Activated naive CD4-positive, alpha-beta T cell treated with anti-CD3 and anti-CD28 coated beads, Interleukin-2, amount 50 U/mL, for 72 hours (primary cell): Measurements from ENCODE around the gene PDCD6IP. TPM values are rescaled to one million over a fixed set of nuclear protein-coding genes. Genes with fewer than 3 reads are reported as not detected.
"Not testable (repeated sequence)": the region's sequence is repeated elsewhere in the genome, so short reads cannot be mapped to it uniquely, and the experiment has no call there.

Experiments used
- ATAC-seq, 2 donors: fragments of 150-1000 bp; cut with Tn5 transposase; 2 replicates each; pipeline ENCODE4 v1.10.0; 2021; ENCODE audit warnings: mild to moderate bottlenecking in 2 of 2, moderate library complexity in 2 of 2
- DNase-seq, 2 donors: peaks; one replicate each; pipeline ENCODE4 v3.0.0; 2021 to 2022; ENCODE audit warnings: low spot score in 2 of 2
- H3K27ac Mint-ChIP-seq, 2 donors: one replicate each; pipeline ENCODE4 v1.8.0; 2022; ENCODE audit warnings: mild to moderate bottlenecking in 2 of 2, mixed read lengths in 2 of 2
- H3K36me3 Mint-ChIP-seq, 2 donors: one replicate each; pipeline ENCODE4 v1.8.0; 2022; ENCODE audit warnings: mixed read lengths in 2 of 2
- H3K9me3 Mint-ChIP-seq, 2 donors: one replicate each; pipeline ENCODE4 v1.8.0; 2022; ENCODE audit warnings: mixed read lengths in 2 of 2
- total RNA-seq, 2 donors: library from RNA; stranded (reverse); gene quantifications; one replicate each; pipeline ENCODE4 v1.2.3, GENCODE V29; 2022

The PDCD6IP gene
- 100 to 1,000 TPM; 160 to 192 TPM for total RNA-seq

GRCh38 chr3:33798418-33799201 is at the start of gene PDCD6IP:
PDCD6IP (plus strand) TSS chr3:33798630; CDS start chr3:33798729, 99 bp downstream.
- no peaks in the 10 kb centered on the region for H3K9me3 Mint-ChIP-seq
- peak within 1 kb of the TSS; percentile 92 to 94 for H3K27ac Mint-ChIP-seq
- DNase-seq = peak; percentile 88 to 93
- H3K36me3 Mint-ChIP-seq = peaks cover 10 to 13% of the 10 kb centered on the region in 2 donors
- peak; percentile 88 to 90 for ATAC-seq

- H3K9me3 Mint-ChIP-seq = peaks cover 5 to 7% of the 10 kb centered on the region in 2 donors
- H3K36me3 Mint-ChIP-seq = peaks cover 9 to 13% of the 10 kb centered on the region in 2 donors
- no peak for ATAC-seq
- H3K27ac Mint-ChIP-seq = no peak overlapping the region
- DNase-seq = no peak
Observed at GRCh38 chr3:33749546-33750210, 48.8 kb upstream of the PDCD6IP start.

- DNase-seq = no peak
- no peak for ATAC-seq
- Mint-ChIP-seq H3K36me3 (peaks cover 14 to 18% of the 10 kb centered on the region in 2 donors), H3K27ac (no peak overlapping the region), H3K9me3 (peaks cover 9 to 11% of the 10 kb centered on the region in 2 donors)
Observed at GRCh38 chr3:33750211-33750548, 48.2 kb upstream of the PDCD6IP start.

- ATAC-seq (peak in 1 of 2 donors; percentile 82), DNase-seq (no peak)
- Mint-ChIP-seq H3K27ac (no peak overlapping the region), H3K36me3 (peaks cover 14 to 18% of the 10 kb centered on the region in 2 donors), H3K9me3 (peaks cover 9 to 11% of the 10 kb centered on the region in 2 donors)
Observed at GRCh38 chr3:33751336-33751735, 47.1 kb upstream of the PDCD6IP start.

- peaks cover 9 to 11% of the 10 kb centered on the region in 2 donors for H3K9me3 Mint-ChIP-seq
- not testable (repeated sequence) for ATAC-seq, H3K27ac Mint-ChIP-seq, DNase-seq
- H3K36me3 Mint-ChIP-seq = peaks cover 14 to 18% of the 10 kb centered on the region in 2 donors
Observed at GRCh38 chr3:33754391-33754790, 44.0 kb upstream of the PDCD6IP start.

- ATAC-seq = no peak
- no peak overlapping the region for H3K27ac Mint-ChIP-seq
Observed at GRCh38 chr3:33758281-33758680, 40.1 kb upstream of the PDCD6IP start.

GRCh38 chr3:33758864-33759263 is 39.6 kb upstream of the PDCD6IP start:
- DNase-seq = no peak
- Mint-ChIP-seq H3K9me3 (peaks cover 9 to 11% of the 10 kb centered on the region in 2 donors), H3K36me3 (peaks cover 13 to 14% of the 10 kb centered on the region in 2 donors), H3K27ac (no peak overlapping the region)
- no peak for ATAC-seq

More at GRCh38 chr3:33758281-33758680, 40.1 kb upstream of the PDCD6IP start:
- no peak for DNase-seq
- peaks cover 14 to 16% of the 10 kb centered on the region in 2 donors for H3K36me3 Mint-ChIP-seq
- H3K9me3 Mint-ChIP-seq = peaks cover 9 to 11% of the 10 kb centered on the region in 2 donors

- no peak for ATAC-seq
- no peaks in the 10 kb centered on the region for H3K36me3 Mint-ChIP-seq
- no peak overlapping the region for H3K27ac Mint-ChIP-seq
- DNase-seq = no peak
- no peaks in the 10 kb centered on the region for H3K9me3 Mint-ChIP-seq
Observed at GRCh38 chr3:33768578-33769330, 29.7 kb upstream of the PDCD6IP start.

GRCh38 chr3:33773637-33774036 is 24.8 kb upstream of the PDCD6IP start:
- H3K27ac Mint-ChIP-seq = no peak overlapping the region

GRCh38 chr3:33775363-33775762 is 23.1 kb upstream of the PDCD6IP start:
- ATAC-seq = no peak
- Mint-ChIP-seq H3K9me3 (no peaks in the 10 kb centered on the region), H3K27ac (no peak overlapping the region), H3K36me3 (no peaks in the 10 kb centered on the region)
- no peak for DNase-seq

More at GRCh38 chr3:33773637-33774036, 24.8 kb upstream of the PDCD6IP start:
- ATAC-seq = no peak
- Mint-ChIP-seq H3K36me3 (no peaks in the 10 kb centered on the region), H3K9me3 (no peaks in the 10 kb centered on the region)
- no peak for DNase-seq

GRCh38 chr3:33777996-33778395 is 20.4 kb upstream of the PDCD6IP start:
- ATAC-seq = no peak
- no peak overlapping the region for H3K27ac Mint-ChIP-seq

GRCh38 chr3:33779751-33780150 is 18.7 kb upstream of the PDCD6IP start:
- ATAC-seq (no peak), DNase-seq (no peak)
- Mint-ChIP-seq H3K27ac (no peak overlapping the region), H3K9me3 (no peaks in the 10 kb centered on the region), H3K36me3 (no peaks in the 10 kb centered on the region)

More at GRCh38 chr3:33777996-33778395, 20.4 kb upstream of the PDCD6IP start:
- no peak for DNase-seq
- Mint-ChIP-seq H3K36me3 (no peaks in the 10 kb centered on the region), H3K9me3 (no peaks in the 10 kb centered on the region)

- not testable (repeated sequence) for ATAC-seq
Observed at GRCh38 chr3:33781413-33781812, 17.0 kb upstream of the PDCD6IP start.

GRCh38 chr3:33786565-33787327 is 11.7 kb upstream of the PDCD6IP start:
- no peaks in the 10 kb centered on the region for H3K36me3 Mint-ChIP-seq
- H3K27ac Mint-ChIP-seq = no peak overlapping the region
- DNase-seq (no peak), ATAC-seq (peak in 1 of 2 donors; percentile 17)
- H3K9me3 Mint-ChIP-seq = no peaks in the 10 kb centered on the region

More at GRCh38 chr3:33781413-33781812, 17.0 kb upstream of the PDCD6IP start:
- H3K36me3 Mint-ChIP-seq, DNase-seq, H3K9me3 Mint-ChIP-seq, H3K27ac Mint-ChIP-seq: not testable (repeated sequence)

GRCh38 chr3:33787328-33788009 is 11.0 kb upstream of the PDCD6IP start:
- ATAC-seq (peak; percentile 87 to 90), DNase-seq (peak in 1 of 2 donors; percentile 46)
- Mint-ChIP-seq H3K36me3 (no peaks in the 10 kb centered on the region), H3K9me3 (no peaks in the 10 kb centered on the region), H3K27ac (no peak overlapping the region)
